Measurements from ENCODE around the gene UBR2.
"Not testable (repeated sequence)": the region's sequence is repeated elsewhere in the genome, so short reads cannot be mapped to it uniquely, and the experiment has no call there.

Gene UBR2

DNA sequence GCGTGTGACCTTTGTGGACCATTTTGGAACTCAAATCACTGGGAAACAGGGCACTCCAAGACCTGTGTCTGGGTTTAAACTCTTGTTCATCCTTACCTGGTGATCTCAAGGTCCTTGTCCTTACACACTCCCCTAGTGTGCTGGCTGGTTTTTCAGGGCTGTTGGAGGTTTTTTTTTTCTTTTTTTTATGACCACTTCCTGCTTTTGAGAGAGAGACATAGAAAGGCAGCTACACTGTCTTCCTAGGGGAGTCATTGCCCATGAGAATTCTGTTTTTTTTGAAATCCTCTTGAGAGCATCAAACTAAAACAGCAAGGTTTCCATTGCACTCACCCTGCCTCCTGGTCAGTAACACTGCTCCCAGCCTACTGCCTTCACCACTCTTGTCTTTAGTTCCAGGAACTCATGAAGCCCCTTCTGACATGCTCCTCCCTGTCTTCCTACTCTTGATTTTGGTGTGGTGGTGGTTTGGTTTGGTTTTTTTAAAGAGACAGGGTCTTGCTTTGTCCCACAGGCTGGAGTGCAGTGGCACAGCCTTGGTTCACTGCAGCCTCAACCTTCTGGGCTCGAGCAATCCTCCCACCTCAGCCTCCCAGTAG, 130.0 kb downstream of the UBR2 start:
- DNase-seq: no peak

- DNase-seq: no peak
These were observed 130.8 kb downstream of the UBR2 start for GRCh38 chr6:42694586-42694985.

DNA sequence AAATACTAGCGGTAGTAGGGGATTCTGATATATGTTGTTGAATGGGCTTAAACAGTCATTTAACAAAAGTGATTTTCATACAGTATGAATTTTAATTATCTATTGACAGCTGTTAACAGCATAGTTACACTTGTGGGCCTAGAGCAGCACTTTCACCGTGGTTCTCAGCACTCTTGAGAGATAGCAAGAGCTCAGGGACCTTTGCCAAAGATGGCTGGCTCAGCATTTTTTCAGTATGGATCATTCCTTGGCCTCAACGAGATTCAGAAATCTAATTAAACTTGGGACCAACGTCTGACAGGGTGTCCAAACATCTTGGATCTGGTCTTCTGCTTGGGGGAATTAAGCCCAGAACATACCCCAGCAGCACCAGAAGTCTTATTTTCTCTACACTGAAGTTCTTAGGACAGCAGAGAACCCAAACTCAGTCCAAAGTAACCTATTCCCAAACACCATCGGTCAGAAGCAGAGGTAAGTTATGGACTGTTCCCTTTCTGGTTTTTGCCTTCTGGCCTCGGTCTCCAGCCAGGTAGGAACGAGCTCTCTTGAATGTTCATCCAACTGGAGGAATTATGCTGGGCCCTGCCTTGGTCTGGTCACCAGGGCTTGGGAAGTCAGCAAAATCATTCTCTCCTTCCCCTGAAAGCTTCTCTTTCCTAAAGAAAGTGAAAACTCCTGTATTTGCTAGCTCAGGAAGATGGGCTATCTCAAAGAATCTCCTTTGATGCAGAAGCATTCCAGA, 132.9 kb downstream of the UBR2 start:
- no peak for DNase-seq

DNA sequence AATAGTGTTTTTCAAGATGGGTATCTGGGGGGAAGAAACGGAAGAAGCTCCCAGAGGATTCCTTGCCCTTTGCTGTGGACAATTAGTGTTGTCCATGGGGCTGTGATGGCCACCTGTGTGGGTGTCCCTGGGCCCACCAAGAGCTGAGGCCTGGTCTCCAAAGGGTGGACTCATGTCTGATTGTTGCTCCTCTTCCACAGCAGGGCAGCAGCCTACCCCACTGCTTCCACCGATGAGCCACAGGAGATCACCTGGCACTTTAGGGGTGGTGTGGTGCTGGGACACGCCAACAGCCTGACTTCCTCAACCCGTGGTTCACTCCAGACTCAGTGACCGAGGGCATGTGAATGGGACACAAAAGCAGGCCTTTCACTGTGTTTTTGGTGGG, 133.4 kb downstream of the UBR2 start:
- no peak for DNase-seq

DNA sequence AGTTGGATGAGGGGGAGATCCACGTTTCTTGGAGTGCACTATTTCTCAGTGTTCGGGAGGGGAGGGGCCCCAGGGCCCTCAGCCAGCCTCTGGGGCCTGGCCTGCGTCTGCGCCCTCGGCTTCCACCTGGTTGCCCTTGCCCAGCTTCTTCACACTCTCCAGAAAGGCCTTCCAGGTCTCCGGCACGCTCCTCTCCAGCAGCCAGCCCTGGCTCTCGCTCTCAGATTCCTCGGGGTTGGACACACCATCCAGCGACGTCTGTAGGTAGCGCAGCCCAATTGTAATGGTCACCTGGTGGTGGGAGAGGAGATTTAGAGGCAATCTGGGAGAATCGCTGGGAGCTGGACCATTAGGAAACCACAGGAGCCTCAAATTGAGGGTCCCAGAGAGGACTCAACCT, 134.4 kb downstream of the UBR2 start:
- DNase-seq: no peak

DNA sequence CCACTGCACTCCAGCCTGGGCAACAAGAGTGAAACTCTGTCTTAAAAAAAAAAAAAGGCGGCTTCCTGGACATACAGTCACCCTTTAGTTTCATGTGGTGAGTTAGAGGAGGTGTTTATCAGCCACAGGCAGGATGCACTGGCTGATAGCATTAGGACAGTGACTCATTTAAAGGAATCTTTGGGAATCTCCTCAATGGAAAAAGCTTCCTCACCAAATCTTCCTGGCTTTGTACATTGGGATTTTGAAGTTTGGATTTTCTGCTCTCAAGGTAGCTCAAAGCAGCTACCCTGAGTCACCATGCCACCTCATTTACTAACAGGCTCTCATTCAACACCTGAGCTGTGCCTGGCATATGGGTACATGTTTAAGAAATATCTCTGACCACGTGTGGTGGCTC, 138.4 kb downstream of the UBR2 start:
- no peak for DNase-seq

DNA sequence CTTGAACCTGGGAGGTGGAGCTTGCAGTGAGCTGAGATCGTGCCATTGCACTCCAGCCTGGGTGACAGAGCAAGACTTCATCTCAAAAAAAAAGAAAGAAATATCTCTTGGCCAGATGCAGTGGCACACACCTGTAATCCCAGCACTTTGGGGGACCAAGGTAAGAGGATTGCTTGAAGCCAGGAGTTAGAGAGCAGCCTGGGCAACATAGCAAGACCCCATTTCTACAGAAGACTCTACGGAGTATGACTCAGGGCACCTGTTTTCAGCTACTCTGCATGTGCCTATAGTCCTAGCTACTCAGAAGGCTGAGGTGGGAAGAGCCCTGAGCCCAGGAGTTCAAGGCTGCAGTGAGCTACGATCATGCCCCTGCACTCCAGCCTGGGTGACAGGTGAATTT, 139.0 kb downstream of the UBR2 start:
- DNase-seq: not testable (repeated sequence)

DNA sequence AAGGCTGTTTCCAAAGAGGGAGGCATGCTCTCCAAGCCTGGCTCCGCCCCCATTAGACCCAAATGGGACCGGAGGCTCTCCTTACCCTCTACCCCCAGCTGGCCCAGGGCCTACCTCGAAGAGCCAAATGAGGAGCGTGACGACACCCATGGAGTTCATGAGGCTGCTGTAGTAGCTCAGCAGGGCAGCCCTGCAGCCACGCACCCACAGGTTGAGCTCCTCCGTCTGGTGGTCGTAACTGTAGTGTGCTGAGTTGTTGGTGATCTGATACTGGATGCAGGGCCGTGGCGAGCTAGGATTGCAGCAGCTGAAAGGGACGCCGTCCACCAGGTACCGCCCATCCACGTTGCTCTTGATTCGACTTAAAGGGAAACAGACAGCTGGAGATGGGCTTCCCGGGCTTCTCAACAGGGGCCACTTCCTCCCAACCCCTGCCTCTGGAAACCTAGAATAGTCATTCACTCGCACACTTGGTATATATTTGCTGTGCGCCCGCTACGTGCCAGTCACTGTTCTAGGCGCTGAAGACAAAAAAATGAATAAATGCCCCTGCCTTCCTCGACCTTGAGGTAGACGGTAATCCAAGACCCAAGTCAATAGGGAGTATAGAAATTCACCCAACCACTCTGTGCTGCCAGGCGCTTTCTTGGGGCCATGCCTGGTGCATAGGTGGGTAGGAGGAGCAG, 140.6 kb downstream of the UBR2 start:
- no peak for DNase-seq

- DNase-seq: no peak
These were observed 141.1 kb downstream of the UBR2 start for GRCh38 chr6:42704937-42705374.

- no peak for DNase-seq
These were observed 143.8 kb downstream of the UBR2 start for GRCh38 chr6:42707595-42707994.

DNA sequence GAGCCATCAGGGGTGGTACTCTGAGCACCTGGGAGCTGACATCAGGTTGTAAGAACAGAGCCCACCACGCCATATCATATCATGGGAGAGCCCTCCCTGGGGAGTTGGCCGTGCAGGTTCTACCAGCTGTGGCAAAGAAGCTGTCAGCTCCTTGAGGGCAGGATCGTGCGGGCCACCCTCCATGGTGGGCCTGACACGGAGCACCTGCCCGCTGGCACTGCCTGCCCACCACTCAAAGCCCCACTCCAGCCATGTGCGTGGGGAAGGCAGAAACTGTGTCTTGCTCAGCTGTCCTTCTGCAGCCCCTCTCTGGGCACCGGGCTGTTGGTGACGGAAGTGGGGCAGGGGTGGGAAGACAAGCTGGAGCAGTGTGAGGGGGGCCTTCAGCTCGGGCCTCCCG, 144.3 kb downstream of the UBR2 start:
- DNase-seq: no peak

DNA sequence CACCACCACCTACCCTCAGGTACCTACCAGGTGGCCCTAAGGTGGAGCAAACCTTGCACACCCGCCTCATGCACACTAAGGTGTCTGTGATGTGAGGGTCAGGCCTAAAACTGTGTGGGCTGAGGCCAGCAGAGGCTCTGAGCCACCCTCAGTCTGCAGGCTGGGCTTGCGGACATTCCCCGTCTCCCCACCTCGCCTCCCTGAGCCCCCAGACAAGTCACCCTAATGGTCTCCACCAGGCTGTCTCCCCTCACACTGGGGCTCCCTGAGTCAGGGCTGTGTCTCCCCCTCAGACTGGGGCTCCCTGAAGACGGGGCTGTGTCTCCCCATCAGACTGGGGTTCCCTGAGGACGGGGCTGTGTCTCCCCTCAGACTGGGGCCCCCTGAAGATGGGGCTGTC, 146.0 kb downstream of the UBR2 start:
- no peak for DNase-seq

- DNase-seq: no peak
These were observed 146.5 kb downstream of the UBR2 start for GRCh38 chr6:42710316-42710715.

GRCh38 chr6:42711930-42712329, 148.1 kb downstream of the UBR2 start:
- DNase-seq: no peak

DNA sequence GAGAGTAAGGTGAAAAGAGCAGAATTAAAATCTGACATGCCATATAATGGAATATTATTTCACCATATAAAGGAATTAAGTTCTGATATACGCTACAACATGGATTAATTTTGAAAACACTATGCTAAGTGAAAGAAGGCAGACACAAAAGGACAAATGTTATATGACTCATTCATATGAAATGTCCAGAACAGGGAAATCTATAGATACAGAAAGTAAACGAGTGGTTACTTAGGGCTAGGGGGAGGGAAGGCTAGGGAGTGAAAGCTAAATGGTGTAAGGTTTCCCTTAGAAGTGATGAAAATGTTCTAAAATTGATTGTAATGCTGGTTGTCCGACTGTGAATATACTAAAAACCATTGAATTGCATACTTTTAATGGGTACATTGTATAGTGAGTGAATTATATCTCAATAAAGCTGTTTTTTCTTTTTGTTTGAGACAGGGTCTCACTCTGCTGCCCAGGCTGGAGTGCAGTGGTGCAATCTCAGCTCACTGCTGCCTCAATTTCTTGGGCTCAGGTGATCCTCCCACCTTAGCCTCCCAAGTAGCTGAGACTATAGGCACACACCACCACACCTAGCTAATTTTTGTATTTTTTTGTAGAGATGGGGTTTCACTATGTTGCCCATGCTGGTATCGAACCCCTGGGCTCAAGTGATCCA, 150.4 kb downstream of the UBR2 start:
- DNase-seq: no peak

GRCh38 chr6:42715871-42716270, 152.0 kb downstream of the UBR2 start:
- DNase-seq: no peak

- no peak for DNase-seq
These were observed 156.9 kb downstream of the UBR2 start for GRCh38 chr6:42720739-42721138.

GRCh38 chr6:42722497-42722896, 158.7 kb downstream of the UBR2 start, which contains the start of gene PRPH2:
TSS of gene PRPH2 (minus strand) at chr6:42722597. CDS start at chr6:42722334, 263 bp downstream.
- no peak for DNase-seq

- no peak for DNase-seq
These were observed 161.0 kb downstream of the UBR2 start for GRCh38 chr6:42724825-42725224.

DNA sequence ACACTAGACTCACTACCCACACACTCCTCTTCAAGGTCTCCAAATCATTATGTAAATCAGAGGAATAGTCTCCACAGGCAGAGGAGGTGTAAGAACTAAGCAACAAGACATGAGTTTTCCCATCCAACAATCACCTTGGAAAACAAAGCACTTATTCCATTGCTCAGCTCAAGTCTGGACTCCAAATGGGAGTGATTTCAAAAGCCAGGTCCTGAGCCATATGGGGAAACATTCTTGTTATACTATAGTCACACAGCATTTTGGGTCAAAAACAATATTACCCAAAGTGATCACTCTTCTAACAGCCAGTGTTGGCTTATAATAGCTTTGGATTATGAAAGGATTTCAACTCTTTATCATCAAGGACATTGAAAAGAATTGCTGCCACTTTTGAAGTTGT, 162.2 kb downstream of the UBR2 start:
- no peak for DNase-seq

GRCh38 chr6:42726485-42727086, 162.8 kb downstream of the UBR2 start:
- DNase-seq: peak; percentile 11

DNA sequence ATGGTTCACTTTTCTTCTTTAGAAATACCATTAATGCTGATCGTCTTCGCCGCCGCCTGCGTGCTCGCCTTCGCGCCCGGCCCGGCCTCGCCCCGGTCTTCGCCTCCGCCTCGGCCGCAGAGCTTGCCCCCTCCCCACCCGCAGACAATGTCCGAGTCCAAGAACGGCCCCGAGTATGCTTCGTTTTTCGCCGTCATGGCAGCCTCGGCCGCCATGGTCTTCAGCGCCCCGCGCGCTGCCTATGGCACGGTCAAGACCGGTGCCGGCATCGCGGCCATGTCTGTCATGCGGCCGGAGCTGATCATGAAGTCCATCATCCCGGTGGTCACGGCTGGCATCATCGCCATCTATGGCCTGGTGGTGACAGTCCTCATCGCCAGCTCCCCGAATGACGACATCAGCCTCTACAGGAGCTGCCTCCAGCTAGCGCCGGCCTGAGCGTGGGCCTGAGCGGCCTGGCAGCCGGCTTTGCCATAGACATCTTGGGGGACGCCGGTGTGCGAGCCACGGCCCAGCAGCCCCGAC, 163.3 kb downstream of the UBR2 start:
- DNase-seq: no peak

DNA sequence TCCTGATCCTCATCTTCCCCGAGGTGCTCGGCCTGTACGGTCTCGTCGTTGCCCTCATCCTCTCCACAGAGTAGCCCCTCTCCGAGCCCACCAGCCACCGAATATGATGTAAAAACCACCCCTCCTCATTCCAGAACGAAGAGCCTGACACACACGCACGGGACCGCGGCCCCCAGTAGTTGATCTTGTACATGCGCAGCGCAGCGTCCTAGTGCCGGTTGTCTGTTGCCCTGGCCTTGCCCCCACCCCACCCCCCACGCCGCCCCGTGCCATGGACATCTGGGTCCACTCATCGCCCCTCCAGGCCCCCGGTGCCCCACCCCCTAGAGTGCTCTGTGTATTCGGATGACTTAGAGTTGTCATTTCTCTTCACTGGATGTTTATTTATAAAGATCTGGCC, 163.8 kb downstream of the UBR2 start:
- DNase-seq: no peak
